ENCODE results near the gene CCER1.
A peak's percentile ranks its signal among the peaks of the same experiment; 100 is the strongest.

Gene CCER1

DNA sequence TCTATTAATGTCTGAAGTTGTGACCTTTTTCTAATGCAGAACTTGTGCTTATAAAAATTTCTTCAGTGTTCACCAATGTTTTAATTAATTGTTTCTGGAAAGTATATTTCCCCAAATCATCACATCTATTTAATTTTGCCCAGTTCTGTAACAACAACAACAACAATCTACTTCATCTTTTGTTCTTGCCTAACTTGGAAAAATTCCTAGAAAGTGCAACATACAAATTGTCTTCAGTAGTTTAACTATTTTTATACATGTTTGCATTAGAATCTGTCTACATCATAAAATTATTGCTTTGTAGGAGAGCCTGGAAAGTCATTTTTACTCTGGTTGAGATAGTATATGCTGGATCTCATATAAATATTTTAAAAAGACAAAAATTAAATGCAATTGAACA is 38.5 kb downstream of the CCER1 start:
- DNase-seq: no peak

DNA sequence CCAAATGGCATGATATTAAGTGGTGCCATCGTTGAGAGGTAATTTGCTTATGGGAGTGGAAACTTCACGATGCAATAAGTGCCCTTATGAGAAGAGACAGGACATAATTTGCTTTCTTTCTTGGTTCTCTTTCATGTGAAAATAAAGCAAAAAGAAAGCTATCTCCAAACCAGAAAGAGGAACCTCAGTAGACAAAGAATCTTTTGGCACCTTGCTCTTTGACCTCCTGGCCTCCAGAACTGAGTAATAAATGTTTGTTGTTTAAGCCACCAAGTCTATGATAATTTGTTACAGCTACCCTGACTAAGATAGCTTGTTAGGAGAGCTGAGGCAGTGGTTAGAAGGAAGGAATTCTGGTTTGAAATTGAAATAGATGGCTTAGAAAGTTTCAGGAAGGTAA is 39.6 kb downstream of the CCER1 start:
- no peak for DNase-seq

DNA sequence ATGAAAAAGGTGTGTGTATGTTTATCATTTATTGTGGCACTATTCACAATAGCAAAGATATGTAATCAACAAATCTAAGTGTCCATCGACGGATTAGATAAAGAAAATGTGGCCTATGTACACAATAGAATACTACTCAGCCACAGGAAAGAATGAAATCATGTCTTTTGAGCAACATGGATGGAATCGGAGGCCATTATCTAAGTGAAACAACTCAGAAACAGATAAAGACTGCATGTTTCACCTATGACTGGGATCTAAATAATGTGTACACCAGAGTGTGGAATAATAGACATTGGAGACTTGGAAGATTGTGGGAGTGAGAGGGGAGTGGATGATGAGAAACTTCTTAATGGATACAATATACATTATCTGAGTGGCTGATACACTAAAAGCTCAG is 44.0 kb downstream of the CCER1 start:
- DNase-seq: no peak

DNA sequence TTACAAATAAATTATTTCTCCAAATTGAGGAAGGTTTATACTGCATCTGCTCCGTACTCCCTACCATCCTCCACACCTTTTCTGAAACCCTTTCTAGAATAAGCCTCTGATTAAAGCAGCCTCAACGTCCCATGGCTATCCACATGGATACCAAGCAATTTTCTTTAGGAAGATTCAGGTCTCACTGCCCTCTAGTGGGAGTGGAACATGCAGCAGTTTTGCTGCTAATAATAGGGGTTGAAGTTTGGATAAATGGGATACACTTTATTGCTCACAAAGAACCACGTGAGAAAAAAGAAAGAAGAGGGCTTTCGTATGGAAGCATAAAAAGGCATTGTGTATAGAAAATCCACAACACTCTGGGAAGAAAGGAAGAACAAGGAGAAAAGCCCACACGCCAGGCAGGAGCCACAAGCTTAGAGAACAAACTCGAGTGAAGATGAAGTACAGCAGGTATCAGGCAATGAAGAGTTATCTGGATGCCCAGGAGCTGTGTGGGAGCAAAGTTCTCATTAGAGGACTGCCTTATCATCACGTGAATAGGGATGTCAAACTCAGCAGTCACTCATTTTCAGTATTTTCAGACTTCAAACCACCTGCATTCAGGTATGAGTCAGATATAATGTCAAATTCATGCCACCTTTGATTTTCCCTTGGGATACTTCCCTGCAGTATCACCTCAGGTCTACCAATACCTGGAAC is 45.8 kb downstream of the CCER1 start:
- peak; percentile 30 for DNase-seq

DNA sequence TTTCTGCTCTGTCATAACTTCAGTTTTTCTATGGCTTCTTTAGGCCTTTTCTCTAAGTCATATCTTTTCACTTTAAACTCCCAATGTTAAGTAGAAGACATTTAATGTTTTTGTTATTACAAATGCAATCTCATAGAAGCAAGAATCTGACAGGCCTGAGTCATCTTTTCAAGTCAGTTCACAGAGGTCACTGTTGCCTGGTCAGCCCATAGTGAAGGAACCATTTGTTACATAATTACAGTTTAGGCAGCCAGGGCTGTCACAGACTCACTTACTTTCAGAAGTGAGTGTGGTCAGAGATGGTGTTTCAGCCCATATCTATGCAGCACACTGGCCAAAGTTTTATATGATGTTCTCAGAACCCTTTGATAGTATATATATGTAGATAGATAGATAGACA is 46.5 kb downstream of the CCER1 start:
- DNase-seq: no peak

DNA sequence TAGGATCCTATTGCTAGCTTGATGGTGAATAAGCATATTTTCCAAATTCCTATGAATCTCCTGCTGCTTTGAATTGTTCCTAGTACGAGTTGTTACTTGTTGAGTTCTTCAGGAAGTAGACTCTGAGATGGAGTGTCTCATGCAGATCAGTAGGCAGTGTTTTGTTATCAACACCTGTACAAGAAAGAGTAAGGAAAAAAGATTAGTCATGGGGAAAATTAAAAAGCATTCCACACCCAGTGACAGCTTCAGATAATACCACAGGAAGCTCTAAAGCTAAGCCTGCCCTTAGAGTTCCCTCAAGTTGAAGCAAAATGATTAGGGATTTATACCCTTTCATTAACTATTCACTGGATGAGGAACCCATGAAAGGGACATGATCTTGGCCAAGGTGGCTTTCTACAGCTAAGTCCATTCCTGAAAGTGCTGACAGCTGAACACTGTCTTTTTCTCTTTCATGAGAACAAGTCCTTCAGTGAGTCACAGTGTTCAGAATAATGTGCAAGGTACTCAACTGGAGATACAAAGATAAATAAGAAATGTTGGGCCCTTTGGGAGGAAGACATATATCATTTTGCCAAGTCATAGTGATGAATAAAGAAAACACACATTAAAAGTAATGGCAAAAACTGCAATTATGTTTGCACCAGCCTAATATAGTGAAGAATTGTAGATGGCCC is 49.1 kb downstream of the CCER1 start:
- no peak for DNase-seq

DNA sequence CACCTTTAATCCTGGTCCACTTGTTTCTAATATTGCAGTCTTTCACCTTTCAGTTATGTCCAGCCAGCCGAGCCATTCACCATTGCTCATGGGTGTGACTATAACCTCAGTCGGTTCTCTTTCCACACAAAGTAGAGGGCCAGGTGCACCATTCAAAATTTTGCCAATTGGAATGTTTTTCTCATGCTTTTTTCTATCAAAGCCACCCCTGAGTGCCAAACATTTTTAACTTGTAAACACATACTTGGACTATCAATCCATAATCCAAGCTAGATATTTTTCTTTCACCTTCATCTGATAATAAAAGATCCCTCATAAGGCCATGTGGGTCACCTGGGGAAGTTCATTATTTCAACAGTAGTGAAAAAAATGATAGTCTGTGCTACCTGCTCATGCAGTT is 52.4 kb downstream of the CCER1 start:
- no peak for DNase-seq
